H54 (cell line): ENCODE measurements around the gene AP1G1.

Source experiments
- DNase-seq: peaks from one replicate; pipeline ENCODE4 v3.0.0; 2011; ENCODE audit warnings: low spot score, mixed read lengths; ENCODE audit not compliant: insufficient read length
- FAIRE-seq: peaks from 3 replicates; lab custom pipeline; 2011; peaks lifted over from hg19 to GRCh38; lab: Jason Lieb, UNC
- POLR2A ChIP-seq: IDR thresholded peaks from 2 replicates; pipeline ENCODE4 v1.6.1; 2011; ENCODE audit warnings: low read depth, mild to moderate bottlenecking, low read length

The AP1G1 gene

GRCh38 chr16:71808593-71809459 is at the start of gene AP1G1:
TSS of gene AP1G1 (minus strand) at chr16:71808834. CDS start at chr16:71789479, 19,355 bp downstream.
- peak; percentile 38 for TF ChIP-seq POLR2A
- DNase-seq (peak; percentile 95), FAIRE-seq (peak; percentile 38)

GRCh38 chr16:71855937-71856662 is 47.5 kb upstream of the AP1G1 start:
- FAIRE-seq (no peak), DNase-seq (no peak)
- TF ChIP-seq POLR2A: no peak

GRCh38 chr16:71854369-71854948 is 45.8 kb upstream of the AP1G1 start:
- no peak for FAIRE-seq
- TF ChIP-seq POLR2A: no peak
- DNase-seq: no peak

GRCh38 chr16:71853413-71853812 is 44.8 kb upstream of the AP1G1 start:
- no peak for DNase-seq
- no peak for TF ChIP-seq POLR2A
- FAIRE-seq: no peak

GRCh38 chr16:71852561-71852960 is 43.9 kb upstream of the AP1G1 start:
- DNase-seq: no peak
- no peak for TF ChIP-seq POLR2A
- FAIRE-seq: no peak

DNA sequence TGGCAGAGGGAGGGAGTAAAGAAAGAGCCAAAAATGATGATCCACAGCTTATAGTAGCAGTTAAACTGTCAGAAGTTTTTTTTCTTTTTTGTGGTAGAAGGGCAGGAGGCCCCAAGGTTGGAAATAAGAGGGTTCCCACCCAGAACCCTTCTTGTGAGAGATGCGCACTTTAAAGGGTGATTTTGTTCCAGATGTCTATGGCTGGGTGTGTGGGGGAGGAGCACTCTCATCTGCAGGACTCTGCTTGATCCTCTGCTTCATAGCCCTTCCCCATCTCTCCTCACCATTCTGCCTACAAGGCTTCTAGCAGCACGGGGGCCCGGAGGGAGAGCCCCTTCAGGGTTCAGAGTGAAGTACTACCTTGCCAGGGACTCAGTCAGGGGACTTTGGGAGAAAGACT is 43.5 kb upstream of the AP1G1 start:
- TF ChIP-seq POLR2A: no peak
- DNase-seq (no peak), FAIRE-seq (no peak)

- no peak for TF ChIP-seq POLR2A
- DNase-seq (no peak), FAIRE-seq (no peak)
Observed at GRCh38 chr16:71851746-71852145, 43.1 kb upstream of the AP1G1 start.

GRCh38 chr16:71848622-71849021 is 40.0 kb upstream of the AP1G1 start:
- no peak for DNase-seq
- FAIRE-seq: no peak
- no peak for TF ChIP-seq POLR2A

DNA sequence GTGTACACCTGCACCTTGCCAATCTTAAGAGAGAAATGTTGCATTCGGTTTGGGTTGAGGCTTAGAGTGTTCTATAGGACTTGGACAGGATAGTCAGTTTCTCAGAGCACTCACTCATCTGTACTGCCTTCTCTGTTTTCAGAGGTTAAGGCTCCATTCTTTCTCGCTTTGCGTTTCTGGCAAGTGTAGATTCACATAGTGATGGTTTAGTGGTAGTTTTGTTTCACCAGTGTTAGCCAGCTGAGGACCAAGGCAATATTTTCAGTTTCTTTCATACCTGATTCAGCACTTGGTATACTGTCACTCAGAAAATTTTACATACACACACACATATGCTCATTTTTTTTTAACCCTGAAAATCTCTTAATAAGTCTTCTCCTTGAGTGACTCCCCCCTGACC is 38.5 kb upstream of the AP1G1 start:
- TF ChIP-seq POLR2A: no peak
- no peak for FAIRE-seq
- DNase-seq: no peak

- no peak for FAIRE-seq
- no peak for TF ChIP-seq POLR2A
Observed at GRCh38 chr16:71846431-71846830, 37.8 kb upstream of the AP1G1 start.

GRCh38 chr16:71845639-71846430 is 37.2 kb upstream of the AP1G1 start, which contains the start of gene ATXN1L:
TSS of gene ATXN1L (plus strand) at chr16:71845976. CDS start at chr16:71849741, 3,765 bp downstream.
- FAIRE-seq (peak; percentile 20), DNase-seq (peak; percentile 93)

More at GRCh38 chr16:71846431-71846830, 37.8 kb upstream of the AP1G1 start:
- no peak for DNase-seq

DNA sequence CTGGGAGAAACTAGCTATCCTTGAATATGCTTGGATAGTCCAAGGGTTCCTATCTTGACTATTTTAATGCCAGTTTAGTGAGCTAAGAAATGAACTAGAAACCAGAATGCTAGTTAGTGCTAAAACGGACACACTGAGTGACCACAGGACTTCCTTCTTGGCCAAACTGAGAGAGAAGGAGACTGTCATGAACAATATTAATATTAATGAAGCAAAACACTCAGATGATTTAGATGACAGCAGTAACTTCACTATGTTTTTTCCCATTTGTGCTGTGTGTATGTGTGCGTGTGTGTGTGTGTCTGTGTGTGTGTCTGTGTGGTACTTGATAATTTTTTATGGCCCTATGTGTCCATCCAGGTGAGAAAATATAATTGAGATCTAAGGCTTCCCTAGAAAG is 34.9 kb upstream of the AP1G1 start:
- no peak for FAIRE-seq
- no peak for TF ChIP-seq POLR2A
- no peak for DNase-seq

More at GRCh38 chr16:71845639-71846430, 37.2 kb upstream of the AP1G1 start, which contains the start of gene ATXN1L:
- peak; percentile 82 for TF ChIP-seq POLR2A

DNA sequence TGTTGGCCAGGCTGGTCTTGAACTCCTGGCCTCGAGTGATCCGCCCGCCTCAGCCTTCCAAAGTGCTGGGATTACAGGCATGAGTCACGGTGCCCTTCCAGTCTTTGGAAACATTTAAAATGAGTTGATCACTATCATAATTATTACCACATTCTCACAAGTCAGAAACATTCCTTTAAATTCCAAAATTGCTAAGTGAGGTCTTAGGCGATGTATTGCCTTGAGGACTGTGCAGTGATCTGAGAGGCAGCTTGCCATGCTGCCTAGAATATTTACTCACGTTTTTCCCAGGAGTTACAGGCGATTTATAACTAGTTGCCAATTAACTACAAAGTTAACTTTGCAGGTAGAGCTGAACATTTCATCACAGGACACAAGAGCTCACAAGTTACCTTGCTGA is 31.4 kb upstream of the AP1G1 start:
- TF ChIP-seq POLR2A: no peak
- FAIRE-seq (no peak), DNase-seq (no peak)
